ENCODE results near the gene EIF2B1. TPM values are rescaled to one million over a fixed set of nuclear protein-coding genes. Genes with fewer than 3 reads are reported as not detected.

Gene EIF2B1
- total RNA-seq, 1 donor from 2014 or later, result 72.2 TPM

DNA sequence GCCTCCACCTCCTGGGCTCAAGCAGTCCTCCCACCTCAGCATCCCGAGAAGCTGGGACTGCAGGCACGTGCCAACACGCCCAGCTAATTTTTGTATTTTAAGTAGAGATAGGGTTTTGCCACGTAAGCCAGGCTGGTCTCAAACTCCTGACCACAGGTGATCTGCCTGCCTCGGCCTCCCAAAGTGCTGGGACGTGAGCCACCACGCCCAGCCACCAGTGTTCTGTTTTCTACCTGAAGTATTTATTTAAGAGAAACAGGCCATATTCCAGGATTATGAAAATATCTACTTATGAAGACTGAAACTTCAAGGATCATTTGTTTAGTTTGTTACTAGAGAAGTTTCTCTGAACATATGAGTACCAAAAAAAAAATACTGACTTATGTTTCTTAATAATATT lies 10.4 kb upstream of the EIF2B1 start:
- Histone ChIP-seq H3K4me3 (no peak overlapping the region), H3K27me3 (no peaks in the 10 kb centered on the region), H3K4me1 (no peaks in the 10 kb centered on the region), H3K36me3 (peaks cover 18 to 54% of the 10 kb centered on the region in 2 donors), H3K27ac (no peak overlapping the region), H3K9me3 (no peaks in the 10 kb centered on the region)
- DNase-seq (ENCODE audit: low spot score in 2 of 2), result no peak
- intact Hi-C loops (cut with DNase I), result no loop called here
- TF ChIP-seq, protein P1, sequence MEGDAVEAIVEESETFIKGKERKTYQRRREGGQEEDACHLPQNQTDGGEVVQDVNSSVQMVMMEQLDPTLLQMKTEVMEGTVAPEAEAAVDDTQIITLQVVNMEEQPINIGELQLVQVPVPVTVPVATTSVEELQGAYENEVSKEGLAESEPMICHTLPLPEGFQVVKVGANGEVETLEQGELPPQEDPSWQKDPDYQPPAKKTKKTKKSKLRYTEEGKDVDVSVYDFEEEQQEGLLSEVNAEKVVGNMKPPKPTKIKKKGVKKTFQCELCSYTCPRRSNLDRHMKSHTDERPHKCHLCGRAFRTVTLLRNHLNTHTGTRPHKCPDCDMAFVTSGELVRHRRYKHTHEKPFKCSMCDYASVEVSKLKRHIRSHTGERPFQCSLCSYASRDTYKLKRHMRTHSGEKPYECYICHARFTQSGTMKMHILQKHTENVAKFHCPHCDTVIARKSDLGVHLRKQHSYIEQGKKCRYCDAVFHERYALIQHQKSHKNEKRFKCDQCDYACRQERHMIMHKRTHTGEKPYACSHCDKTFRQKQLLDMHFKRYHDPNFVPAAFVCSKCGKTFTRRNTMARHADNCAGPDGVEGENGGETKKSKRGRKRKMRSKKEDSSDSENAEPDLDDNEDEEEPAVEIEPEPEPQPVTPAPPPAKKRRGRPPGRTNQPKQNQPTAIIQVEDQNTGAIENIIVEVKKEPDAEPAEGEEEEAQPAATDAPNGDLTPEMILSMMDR (IDR thresholded peaks at IDR 0.05), result no peak

- Histone ChIP-seq H3K4me1 (peaks cover 6 to 9% of the 10 kb centered on the region in 2 donors), H3K36me3 (peaks cover 22 to 30% of the 10 kb centered on the region in 2 donors), H3K27me3 (no peaks in the 10 kb centered on the region), H3K4me3 (peak overlapping the region; percentile 60 to 80), H3K27ac (peak overlapping the region; percentile 76 to 87), H3K9me3 (no peaks in the 10 kb centered on the region)
- TF ChIP-seq, protein P1 (IDR thresholded peaks at IDR 0.05), result no peak
- no peak for DNase-seq (ENCODE audit: low spot score in 2 of 2)
- intact Hi-C loops (cut with DNase I), result no loop called here
Observed at GRCh38 chr12:123634142-123634561, 666 bp upstream of the EIF2B1 start.

- Histone ChIP-seq H3K4me1 (no peaks in the 10 kb centered on the region), H3K36me3 (peaks cover 71 to 93% of the 10 kb centered on the region in 2 donors), H3K4me3 (no peak overlapping the region), H3K9me3 (no peaks in the 10 kb centered on the region), H3K27me3 (no peaks in the 10 kb centered on the region), H3K27ac (no peak overlapping the region)
- intact Hi-C loops (cut with DNase I), result no loop called here
- TF ChIP-seq, protein P1 (IDR thresholded peaks at IDR 0.05), result no peak
- no peak for DNase-seq (ENCODE audit: low spot score in 2 of 2)
Observed at GRCh38 chr12:123621619-123622530, 11.6 kb downstream of the EIF2B1 start.

GRCh38 chr12:123621101-123621500 lies 12.4 kb downstream of the EIF2B1 start:
- Histone ChIP-seq H3K4me1 (no peaks in the 10 kb centered on the region), H3K27me3 (no peaks in the 10 kb centered on the region), H3K4me3 (no peak overlapping the region), H3K9me3 (no peaks in the 10 kb centered on the region), H3K36me3 (peaks cover 75 to 93% of the 10 kb centered on the region in 2 donors), H3K27ac (no peak overlapping the region)
- intact Hi-C loops (cut with DNase I), result no loop called here
- no peak for DNase-seq (ENCODE audit: low spot score in 2 of 2)
- TF ChIP-seq, protein P1 (IDR thresholded peaks at IDR 0.05), result no peak

- Histone ChIP-seq H3K4me1 (no peaks in the 10 kb centered on the region), H3K27ac (no peak overlapping the region), H3K9me3 (no peaks in the 10 kb centered on the region), H3K4me3 (no peak overlapping the region), H3K27me3 (no peaks in the 10 kb centered on the region), H3K36me3 (peaks cover 82 to 94% of the 10 kb centered on the region in 2 donors)
- DNase-seq (ENCODE audit: low spot score in 2 of 2), result no peak
- intact Hi-C loops (cut with DNase I), result no loop called here
- TF ChIP-seq, protein P1 (IDR thresholded peaks at IDR 0.05), result no peak
Observed at GRCh38 chr12:123617580-123617979, 15.9 kb downstream of the EIF2B1 start.
